HG03108 (cell line): Measurements from ENCODE around the gene USB1.
"Not testable (repeated sequence)": the region's sequence is repeated elsewhere in the genome, so short reads cannot be mapped to it uniquely, and the experiment has no call there.

Source experiments
- ATAC-seq: cut with Tn5 transposase; IDR thresholded peaks from one replicate; pipeline ENCODE4 v1.9.1; 2021; ENCODE audit warnings: moderate library complexity; ENCODE audit not compliant: unreplicated experiment

Gene USB1

GRCh38 chr16:57993897-57994296 lies 7.3 kb upstream of the USB1 start:
- no peak for ATAC-seq

- no peak for ATAC-seq
These were observed 6.8 kb upstream of the USB1 start for GRCh38 chr16:57994361-57994760.

GRCh38 chr16:57994778-57995177 lies 6.4 kb upstream of the USB1 start:
- ATAC-seq = peak; percentile 52

- ATAC-seq = no peak
These were observed 5.3 kb upstream of the USB1 start for GRCh38 chr16:57995721-57996405.

GRCh38 chr16:57996406-57997175 lies 4.6 kb upstream of the USB1 start:
- ATAC-seq = no peak

GRCh38 chr16:57997176-57997527 lies 4.1 kb upstream of the USB1 start:
- no peak for ATAC-seq

- no peak for ATAC-seq
These were observed 3.5 kb upstream of the USB1 start for GRCh38 chr16:57997528-57998265.

- ATAC-seq = no peak
These were observed 2.7 kb upstream of the USB1 start for GRCh38 chr16:57998486-57998885.

- no peak for ATAC-seq
These were observed 2.2 kb upstream of the USB1 start for GRCh38 chr16:57998992-57999365.

- ATAC-seq = no peak
These were observed 1.7 kb upstream of the USB1 start for GRCh38 chr16:57999366-57999970.

- peak; percentile 16 for ATAC-seq
These were observed 1.1 kb upstream of the USB1 start, which contains the start of gene ZNF319 for GRCh38 chr16:57999971-58000705. Gene ZNF319 (minus strand): TSS chr16:58000672. CDS start chr16:57998265, 2,407 bp downstream.

- no peak for ATAC-seq
These were observed 691 bp downstream of the USB1 start for GRCh38 chr16:58001781-58002415.

- no peak for ATAC-seq
These were observed 1.2 kb downstream of the USB1 start for GRCh38 chr16:58002416-58002800.

- ATAC-seq = no peak
These were observed 1.7 kb downstream of the USB1 start for GRCh38 chr16:58002936-58003335.

- not testable (repeated sequence) for ATAC-seq
These were observed 3.5 kb downstream of the USB1 start for GRCh38 chr16:58004736-58005135.

GRCh38 chr16:58009856-58010416 lies 8.7 kb downstream of the USB1 start:
- no peak for ATAC-seq

GRCh38 chr16:58010886-58011285 lies 9.7 kb downstream of the USB1 start:
- ATAC-seq = no peak

- no peak for ATAC-seq
These were observed 10.4 kb downstream of the USB1 start for GRCh38 chr16:58011652-58012051.

- ATAC-seq = no peak
These were observed 11.3 kb downstream of the USB1 start for GRCh38 chr16:58012481-58012880.
